Stimulated activated effector memory CD8-positive, alpha-beta T cell treated with anti-CD3 and anti-CD28 coated beads, Interleukin-12 subunit alpha, Interleukin-12 subunit beta, amount 100 ng/mL, for 72 hours (primary cell): Measurements from ENCODE around the gene RNF151.
A peak's percentile ranks its signal among the peaks of the same experiment; 100 is the strongest.
"Not testable (repeated sequence)": the region's sequence is repeated elsewhere in the genome, so short reads cannot be mapped to it uniquely, and the experiment has no call there.

Experiments
- ATAC-seq: fragments of 150-1000 bp; cut with Tn5 transposase; 2 replicates; pipeline ENCODE4 v1.10.0; 2021
- DNase-seq, 2 donors: peaks; one replicate each; pipeline ENCODE4 v3.0.0; 2021 to 2022; ENCODE audit warnings: low spot score in 2 of 2
- H3K27ac Mint-ChIP-seq: one replicate; pipeline ENCODE4 v1.8.0; 2022; ENCODE audit warnings: mild to moderate bottlenecking, mixed read lengths
- H3K36me3 Mint-ChIP-seq: one replicate; pipeline ENCODE4 v1.8.0; 2022; ENCODE audit warnings: mild to moderate bottlenecking, mixed read lengths
- H3K4me1 Mint-ChIP-seq: one replicate; pipeline ENCODE4 v1.8.0; 2022; ENCODE audit warnings: mixed read lengths
- H3K4me3 Mint-ChIP-seq: one replicate; pipeline ENCODE4 v1.8.0; 2022; ENCODE audit warnings: mild to moderate bottlenecking, mixed read lengths
- H3K9me3 Mint-ChIP-seq: one replicate; pipeline ENCODE4 v1.8.0; 2022; ENCODE audit warnings: mixed read lengths

The RNF151 gene, protein sequence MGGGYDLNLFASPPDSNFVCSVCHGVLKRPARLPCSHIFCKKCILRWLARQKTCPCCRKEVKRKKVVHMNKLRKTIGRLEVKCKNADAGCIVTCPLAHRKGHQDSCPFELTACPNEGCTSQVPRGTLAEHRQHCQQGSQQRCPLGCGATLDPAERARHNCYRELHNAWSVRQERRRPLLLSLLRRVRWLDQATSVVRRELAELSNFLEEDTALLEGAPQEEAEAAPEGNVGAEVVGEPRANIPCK

DNA sequence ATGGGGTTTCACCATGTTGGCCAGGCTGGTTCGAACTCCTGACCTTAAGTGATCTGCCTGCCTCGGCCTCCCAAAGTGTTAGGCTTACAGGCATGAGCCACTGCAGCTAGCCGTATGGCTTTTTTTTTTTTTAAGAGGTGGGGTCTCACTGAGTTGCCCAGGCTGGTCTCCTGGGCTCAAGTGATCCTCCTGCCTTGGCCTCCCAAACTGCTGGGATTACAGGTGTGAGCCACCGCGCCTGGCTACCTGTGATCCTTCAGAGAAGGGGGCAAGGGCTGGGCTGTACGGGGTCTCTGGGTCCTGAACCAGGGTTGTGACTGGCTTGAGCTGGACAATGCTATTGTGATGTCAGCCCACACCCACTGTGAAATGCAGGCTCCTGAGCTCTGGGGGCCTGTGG is at the start of gene RNF151:
Gene RNF151, plus strand, starts transcription at position 397 of the 400 bp plus-strand sequence. CDS start 26 bp downstream, outside the sequence.
- Mint-ChIP-seq H3K4me1 (peaks cover 49% of the 10 kb centered on the region), H3K36me3 (peaks cover 51% of the 10 kb centered on the region), H3K4me3 (peak within 1 kb of the TSS; percentile 82), H3K9me3 (no peaks in the 10 kb centered on the region), H3K27ac (peak within 1 kb of the TSS; percentile 94)
- DNase-seq (no peak), ATAC-seq (no peak)

DNA sequence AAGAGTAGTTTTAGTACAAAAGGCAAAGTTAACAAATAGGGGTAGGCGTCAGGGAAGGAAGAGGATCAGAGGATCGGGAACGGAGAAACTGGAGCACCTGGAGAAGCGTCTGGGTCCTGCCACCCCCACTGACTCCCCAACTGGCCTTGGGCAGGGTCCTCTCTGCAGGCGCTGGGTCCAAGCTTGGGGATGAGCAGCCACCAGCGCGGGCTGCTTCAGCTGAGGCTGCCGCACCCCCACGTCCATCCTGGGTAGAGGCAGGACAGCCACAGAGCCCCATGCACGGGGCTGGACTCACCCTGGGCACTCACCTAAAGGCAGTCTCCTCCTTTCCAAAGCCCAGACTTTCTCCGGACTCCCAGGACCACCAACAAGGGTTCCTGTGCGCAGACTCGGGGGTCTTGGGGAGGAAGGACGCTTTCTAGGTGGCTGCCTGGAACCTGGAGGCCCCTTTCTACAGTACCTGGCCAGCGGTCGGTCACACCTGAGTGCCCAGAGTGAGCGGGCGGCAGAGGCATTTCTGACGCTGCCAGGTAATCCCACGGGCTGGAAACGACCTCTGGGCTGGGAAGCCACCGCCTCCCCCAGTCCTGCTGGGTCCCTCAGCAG is 49.5 kb upstream of the RNF151 start:
- ATAC-seq (no peak), DNase-seq (no peak)
- no peak overlapping the region for H3K27ac Mint-ChIP-seq
- H3K4me3 Mint-ChIP-seq: no peak overlapping the region
- H3K4me1 Mint-ChIP-seq: peaks cover 6% of the 10 kb centered on the region
- no peaks in the 10 kb centered on the region for H3K36me3 Mint-ChIP-seq
- H3K9me3 Mint-ChIP-seq: no peaks in the 10 kb centered on the region

DNA sequence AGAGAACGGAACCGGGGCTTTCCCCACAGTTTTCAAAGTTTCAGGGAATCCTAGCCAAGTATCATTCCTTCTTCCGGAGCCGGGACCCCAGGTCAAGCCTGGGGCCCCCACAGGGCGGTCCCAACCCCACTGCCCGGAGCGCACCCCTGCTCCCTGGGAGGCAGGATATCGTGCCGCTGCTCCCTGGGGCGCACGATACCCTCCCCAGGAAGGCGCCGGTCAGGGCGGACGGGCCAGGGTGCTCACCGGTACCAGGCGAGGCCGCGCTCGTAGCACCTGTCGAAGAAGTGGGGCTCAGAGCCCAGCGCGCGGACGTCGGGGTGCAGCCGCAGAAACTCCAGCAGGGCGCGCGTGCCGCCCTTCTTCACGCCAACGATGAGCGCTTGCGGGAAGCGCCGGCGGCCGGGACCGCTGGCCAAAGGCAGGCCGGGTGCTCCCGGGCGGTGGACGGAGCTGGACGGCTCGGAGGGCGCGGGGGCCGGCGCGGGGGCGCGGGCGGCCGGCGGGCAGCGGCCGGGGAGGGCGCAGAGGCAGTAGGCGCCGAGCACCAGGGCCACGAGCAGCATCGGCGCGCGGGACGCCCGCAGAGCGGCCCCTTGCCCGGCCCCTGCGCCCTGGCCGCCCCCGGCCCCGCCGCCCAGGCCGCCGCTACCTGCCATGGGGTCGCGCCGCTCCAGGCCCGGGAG is 48.8 kb upstream of the RNF151 start:
- no peaks in the 10 kb centered on the region for H3K9me3 Mint-ChIP-seq
- no peak overlapping the region for H3K4me3 Mint-ChIP-seq
- no peak for ATAC-seq
- H3K27ac Mint-ChIP-seq: no peak overlapping the region
- DNase-seq: no peak
- H3K4me1 Mint-ChIP-seq: peaks cover 6% of the 10 kb centered on the region
- no peaks in the 10 kb centered on the region for H3K36me3 Mint-ChIP-seq

DNA sequence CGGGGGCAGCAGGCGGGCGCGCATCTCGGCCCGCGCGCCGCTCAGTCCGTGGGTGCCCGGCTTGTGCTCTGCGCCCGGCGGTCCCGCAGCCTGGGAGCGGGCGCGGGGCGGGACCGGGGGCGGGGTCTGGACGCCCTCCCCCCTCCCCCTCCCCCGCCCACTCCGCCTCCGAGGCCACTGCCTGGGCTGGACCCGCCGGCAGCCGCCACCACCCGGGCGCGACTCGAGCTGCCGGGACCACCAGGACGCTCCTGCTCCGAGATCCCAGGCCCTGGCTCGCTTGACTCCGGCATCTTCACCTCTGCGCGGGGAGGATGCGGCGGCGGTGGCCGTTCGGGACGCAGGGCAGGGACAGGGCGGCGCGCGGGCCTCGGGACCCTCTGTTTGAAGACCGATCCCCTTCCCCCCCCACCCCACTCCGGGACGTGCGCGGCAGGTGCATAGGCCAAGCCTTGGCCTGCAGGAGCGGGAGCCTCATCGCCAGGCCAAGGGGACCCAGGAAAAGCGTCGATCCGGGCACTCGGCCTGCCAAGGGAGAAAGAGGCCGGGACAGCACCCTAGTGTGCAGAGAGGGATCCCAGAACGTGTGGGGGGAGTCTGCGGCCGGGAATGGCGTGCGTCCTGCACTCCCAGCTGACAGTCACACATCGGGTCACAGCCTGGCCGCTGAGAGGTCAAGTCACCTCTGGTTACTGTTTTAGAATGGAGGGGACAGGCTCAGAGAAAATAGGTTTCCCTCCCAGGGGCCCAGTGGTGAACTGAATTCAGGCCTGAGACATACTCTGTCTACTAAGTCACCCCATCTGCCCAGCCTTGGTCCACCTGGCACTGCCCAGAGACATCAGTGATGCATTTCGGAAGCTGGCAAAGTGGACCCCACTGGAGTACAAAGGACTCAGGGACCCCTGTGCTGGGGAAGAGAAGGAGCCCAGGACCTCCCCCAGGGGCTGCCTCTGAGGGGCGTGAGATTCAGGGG is 48.0 kb upstream of the RNF151 start, which contains the start of gene HS3ST6:
Gene HS3ST6, minus strand, starts transcription at position 65 of the 976 bp plus-strand sequence. CDS start 92 bp downstream, outside the sequence.
- DNase-seq (no peak), ATAC-seq (no peak)
- no peaks in the 10 kb centered on the region for H3K9me3 Mint-ChIP-seq
- H3K27ac Mint-ChIP-seq: no peak within 1 kb of the TSS
- H3K36me3 Mint-ChIP-seq: no peaks in the 10 kb centered on the region
- H3K4me1 Mint-ChIP-seq: peaks cover 6% of the 10 kb centered on the region
- no peak within 1 kb of the TSS for H3K4me3 Mint-ChIP-seq

DNA sequence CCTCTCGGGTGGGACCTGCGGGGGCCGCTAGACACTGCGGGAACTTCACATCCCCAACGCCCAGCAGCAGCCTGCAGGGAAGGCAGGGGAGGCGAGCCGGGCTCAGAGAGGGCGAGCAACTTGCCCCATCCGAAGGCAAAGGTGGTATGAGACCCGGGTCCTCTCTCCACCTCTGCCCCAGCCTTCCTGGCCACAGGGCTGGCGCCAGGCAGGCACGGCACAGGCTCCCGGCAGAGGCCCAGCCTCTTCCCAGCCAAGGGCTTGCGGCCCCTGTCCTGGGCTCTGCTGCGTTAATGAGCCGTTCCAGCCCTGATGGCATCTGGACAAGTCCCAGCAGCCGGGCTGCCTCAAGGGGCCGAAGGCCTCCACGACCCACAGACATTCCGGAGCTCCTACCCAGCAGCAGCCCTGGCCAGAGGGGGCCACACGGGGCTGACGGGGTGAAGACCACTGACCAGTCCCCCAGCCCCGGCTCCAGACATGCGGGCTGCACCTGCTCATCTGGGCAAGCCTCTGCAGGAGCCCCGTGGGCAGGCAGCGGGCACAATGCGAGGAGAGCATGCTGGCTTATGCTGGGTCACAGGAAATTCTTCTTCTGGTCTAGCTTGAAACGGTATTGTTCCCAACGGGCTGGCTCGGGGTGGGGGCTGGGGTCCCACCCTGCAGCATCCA is 47.2 kb upstream of the RNF151 start:
- Mint-ChIP-seq H3K36me3 (no peaks in the 10 kb centered on the region), H3K4me3 (no peak overlapping the region), H3K27ac (no peak overlapping the region), H3K9me3 (no peaks in the 10 kb centered on the region), H3K4me1 (peaks cover 6% of the 10 kb centered on the region)
- DNase-seq (no peak), ATAC-seq (no peak)

DNA sequence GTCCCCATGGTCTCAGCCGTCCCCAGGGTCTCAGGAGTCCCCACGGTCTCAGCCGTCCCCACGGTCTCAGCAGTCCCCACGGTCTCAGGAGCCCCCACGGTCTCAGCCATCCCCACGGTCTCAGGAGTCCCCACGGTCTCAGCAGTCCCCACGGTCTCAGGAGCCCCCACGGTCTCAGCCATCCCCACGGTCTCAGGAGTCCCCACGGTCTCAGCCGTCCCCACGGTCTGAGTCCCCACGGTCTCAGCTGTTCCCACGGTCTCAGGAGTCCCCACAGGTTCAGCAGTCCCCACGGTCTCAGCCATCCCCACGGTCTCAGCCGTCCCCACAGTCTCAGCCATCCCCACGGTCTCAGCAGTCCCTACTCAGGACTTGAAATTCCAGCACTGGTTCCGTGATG is 46.5 kb upstream of the RNF151 start:
- not testable (repeated sequence) for H3K4me3 Mint-ChIP-seq, ATAC-seq, H3K9me3 Mint-ChIP-seq, H3K27ac Mint-ChIP-seq, DNase-seq, H3K36me3 Mint-ChIP-seq, H3K4me1 Mint-ChIP-seq

DNA sequence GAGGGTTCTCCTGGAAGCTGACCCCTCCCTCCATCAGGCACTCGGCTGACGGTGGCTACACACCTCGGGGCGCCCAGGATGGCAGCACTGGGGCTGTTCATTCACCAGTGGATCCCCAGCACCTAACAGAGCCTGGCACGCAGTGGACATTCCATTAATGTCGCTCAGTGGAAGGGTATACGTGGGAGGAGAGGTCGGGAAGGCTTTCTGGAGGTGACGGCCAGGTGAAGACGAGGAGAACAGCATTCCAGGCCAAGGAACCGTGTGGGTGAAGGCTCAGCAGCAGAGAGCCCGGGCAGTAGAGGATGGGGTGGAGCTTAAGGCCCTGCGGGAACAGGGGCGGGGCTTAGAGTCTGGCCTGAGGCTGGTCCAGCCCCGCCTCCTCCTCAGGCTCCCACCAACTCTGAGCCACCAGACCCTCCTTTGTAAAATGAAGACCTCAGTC is 45.9 kb upstream of the RNF151 start:
- DNase-seq: no peak
- peak; percentile 47 for ATAC-seq
- no peaks in the 10 kb centered on the region for H3K9me3 Mint-ChIP-seq
- no peaks in the 10 kb centered on the region for H3K36me3 Mint-ChIP-seq
- no peak overlapping the region for H3K27ac Mint-ChIP-seq
- H3K4me3 Mint-ChIP-seq: no peak overlapping the region
- H3K4me1 Mint-ChIP-seq: peaks cover 6% of the 10 kb centered on the region

DNA sequence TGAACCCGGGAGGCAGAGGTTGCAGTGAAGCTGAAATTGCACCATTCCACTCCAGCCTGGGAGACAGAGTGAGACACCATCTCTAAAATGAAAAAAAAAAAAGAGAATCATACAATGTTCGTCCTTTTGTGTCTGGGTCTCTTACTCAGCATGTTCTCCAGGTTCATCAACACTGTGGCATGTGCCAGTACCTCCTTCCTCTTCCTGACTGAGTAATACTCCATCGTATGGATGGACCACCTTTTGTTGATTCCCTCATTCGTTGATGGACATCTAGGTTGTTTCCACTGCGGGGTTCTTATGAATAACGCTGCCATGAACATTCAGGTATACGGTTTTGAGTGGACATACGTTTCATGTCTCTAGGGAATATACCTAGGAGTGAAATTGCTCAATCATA is 44.3 kb upstream of the RNF151 start:
- DNase-seq (no peak), ATAC-seq (no peak)
- no peak overlapping the region for H3K4me3 Mint-ChIP-seq
- H3K36me3 Mint-ChIP-seq: no peaks in the 10 kb centered on the region
- no peak overlapping the region for H3K27ac Mint-ChIP-seq
- no peaks in the 10 kb centered on the region for H3K9me3 Mint-ChIP-seq
- H3K4me1 Mint-ChIP-seq: peaks cover 6% of the 10 kb centered on the region

DNA sequence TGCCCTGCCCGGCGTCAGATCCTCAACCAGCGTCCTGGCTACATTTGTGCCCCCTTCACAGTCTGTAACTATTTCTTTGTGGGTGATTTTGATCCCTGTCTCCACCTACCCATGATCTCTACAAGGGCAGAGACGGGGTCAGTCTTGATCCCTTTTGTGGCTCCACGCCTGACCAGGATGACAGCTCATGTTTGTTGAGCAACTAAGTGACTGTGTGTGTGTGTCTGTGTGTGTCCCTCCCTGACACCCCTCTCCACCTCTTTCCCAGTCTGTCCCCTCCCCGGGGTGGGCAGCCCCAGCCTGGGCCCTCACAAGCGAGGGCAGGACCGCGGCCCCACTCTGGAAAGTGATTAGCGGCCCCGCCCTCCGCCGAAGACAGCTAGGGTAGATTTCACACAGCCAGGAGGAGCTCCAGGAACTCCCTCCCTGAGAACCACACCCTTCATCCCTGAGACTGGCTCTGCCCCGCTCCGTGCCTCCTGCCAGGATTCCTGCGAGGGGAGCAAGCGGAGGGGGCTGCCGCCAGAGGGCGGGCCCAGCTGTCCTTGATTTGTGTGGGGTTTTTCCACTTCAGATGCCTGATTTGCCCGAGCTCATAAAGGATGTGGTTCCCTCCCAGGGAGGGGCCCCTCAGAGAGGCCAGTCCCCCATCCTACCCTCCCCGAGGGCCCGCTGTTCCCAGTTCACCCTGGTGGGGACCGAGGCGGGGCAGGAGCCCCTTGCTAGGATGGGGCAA is 43.2 kb upstream of the RNF151 start:
- no peaks in the 10 kb centered on the region for H3K9me3 Mint-ChIP-seq
- ATAC-seq: no peak
- no peak overlapping the region for H3K27ac Mint-ChIP-seq
- no peak for DNase-seq
- H3K4me1 Mint-ChIP-seq: peaks cover 6% of the 10 kb centered on the region
- H3K4me3 Mint-ChIP-seq: no peak overlapping the region
- H3K36me3 Mint-ChIP-seq: no peaks in the 10 kb centered on the region

DNA sequence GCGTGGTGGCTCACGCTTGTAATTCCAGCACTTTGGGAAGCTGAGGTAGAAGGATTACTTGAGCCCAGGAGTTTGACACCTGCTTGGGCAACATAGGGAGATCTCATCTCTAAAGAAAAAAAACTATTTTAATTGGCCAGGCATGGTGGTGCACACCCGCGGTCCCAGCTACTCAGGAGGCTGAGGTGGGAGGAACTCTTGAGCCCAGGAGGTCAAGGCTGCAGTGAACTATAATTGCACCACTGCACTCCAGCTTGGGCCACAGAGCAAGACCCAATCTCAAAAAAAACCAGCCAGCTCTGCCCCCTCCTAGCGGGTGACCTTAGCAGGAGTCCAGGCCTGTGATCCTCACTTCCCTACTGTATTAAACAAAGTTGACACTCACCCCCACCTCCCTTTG is 42.6 kb upstream of the RNF151 start:
- Mint-ChIP-seq H3K36me3 (no peaks in the 10 kb centered on the region), H3K9me3 (no peaks in the 10 kb centered on the region)
- ATAC-seq: no peak

DNA sequence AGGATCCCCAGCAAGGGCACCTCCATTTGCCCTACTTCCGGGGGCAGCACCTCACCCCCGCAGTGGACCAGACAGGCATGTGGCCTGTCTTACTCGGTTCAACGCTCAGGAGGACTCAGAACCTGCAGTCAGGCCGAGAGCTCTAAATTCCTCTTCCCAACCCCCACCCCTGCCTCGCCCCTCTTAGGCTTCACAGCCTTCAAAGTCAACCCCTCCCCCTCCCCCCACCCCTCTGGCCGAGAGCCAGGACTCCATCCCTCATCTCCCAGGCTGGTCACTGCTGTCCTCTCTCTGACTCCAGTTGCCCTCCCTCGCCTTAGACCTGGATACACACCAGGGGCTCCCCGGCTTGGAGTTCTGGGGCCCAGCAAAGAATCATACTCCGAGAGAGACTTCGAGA is 40.4 kb upstream of the RNF151 start:
- H3K27ac Mint-ChIP-seq: no peak overlapping the region
- H3K9me3 Mint-ChIP-seq: no peaks in the 10 kb centered on the region
- ATAC-seq (no peak), DNase-seq (no peak)
- H3K4me3 Mint-ChIP-seq: no peak overlapping the region
- H3K36me3 Mint-ChIP-seq: no peaks in the 10 kb centered on the region
- no peaks in the 10 kb centered on the region for H3K4me1 Mint-ChIP-seq

More for the DNA sequence above, 42.6 kb upstream of the RNF151 start:
- no peak overlapping the region for H3K27ac Mint-ChIP-seq
- no peak overlapping the region for H3K4me3 Mint-ChIP-seq
- H3K4me1 Mint-ChIP-seq: peaks cover 6% of the 10 kb centered on the region
- DNase-seq: no peak

DNA sequence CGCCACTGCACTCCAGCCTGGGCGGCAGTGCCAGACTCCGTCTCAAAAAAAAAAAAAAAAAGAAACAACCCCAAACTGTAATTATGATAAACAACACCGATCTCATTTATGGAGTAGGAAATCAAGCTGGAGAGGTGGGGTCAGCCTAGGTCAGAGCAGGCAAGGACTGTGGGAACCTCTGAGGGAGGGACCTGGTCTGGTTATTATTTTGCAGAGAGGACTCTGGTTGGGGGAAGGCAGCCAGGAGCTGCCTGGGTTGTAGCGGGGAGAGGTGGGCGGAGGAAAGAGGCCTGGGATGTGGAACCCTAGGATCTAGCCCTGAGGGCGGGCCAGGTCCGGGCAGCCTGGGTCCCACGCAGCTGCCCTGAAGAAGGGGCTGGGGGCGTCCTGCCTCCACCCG is 37.6 kb upstream of the RNF151 start:
- peak overlapping the region; percentile 55 for H3K4me3 Mint-ChIP-seq
- no peak overlapping the region for H3K27ac Mint-ChIP-seq
- H3K36me3 Mint-ChIP-seq: no peaks in the 10 kb centered on the region
- no peaks in the 10 kb centered on the region for H3K9me3 Mint-ChIP-seq
- ATAC-seq (peak; percentile 25), DNase-seq (no peak)
- H3K4me1 Mint-ChIP-seq: no peaks in the 10 kb centered on the region

DNA sequence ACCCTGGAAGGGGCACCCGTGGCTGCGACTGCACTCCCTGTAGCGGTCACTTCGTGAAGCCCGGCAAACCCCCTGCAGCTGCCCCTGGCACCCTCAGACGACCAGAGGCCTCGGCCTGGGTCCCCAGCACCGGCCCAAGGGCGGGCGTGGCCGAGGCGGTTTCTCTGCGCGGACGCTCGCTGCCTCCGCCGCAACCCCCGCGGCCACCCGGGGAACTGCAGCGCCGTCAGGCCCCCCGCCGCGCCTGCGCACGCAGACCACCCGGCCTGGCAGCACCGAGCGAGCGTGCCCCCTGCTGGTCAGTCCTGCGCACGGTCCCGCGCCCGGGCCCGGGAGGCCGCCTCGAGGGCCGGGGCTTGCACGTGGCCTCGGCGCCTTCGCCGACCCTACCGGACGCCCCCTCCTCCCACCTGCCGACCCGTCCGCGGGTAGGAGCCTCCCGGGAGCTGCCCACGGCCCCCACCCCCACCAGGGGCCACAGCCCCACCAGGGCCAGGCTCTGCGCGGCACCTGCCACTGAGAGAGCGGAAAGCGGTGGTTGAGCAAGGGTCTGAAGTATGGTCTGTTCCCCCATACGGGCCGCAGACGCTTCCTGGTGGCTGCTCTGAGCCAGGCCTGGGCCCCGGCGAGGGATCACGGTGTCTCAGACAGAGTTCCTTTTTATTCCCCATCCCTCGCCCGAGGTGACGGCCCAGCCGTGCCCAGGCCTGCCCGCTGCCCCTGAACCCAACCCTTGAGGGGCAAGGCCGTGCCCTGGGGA is 36.9 kb upstream of the RNF151 start:
- H3K27ac Mint-ChIP-seq: no peak overlapping the region
- no peaks in the 10 kb centered on the region for H3K9me3 Mint-ChIP-seq
- peak; percentile 93 for ATAC-seq
- H3K36me3 Mint-ChIP-seq: no peaks in the 10 kb centered on the region
- DNase-seq: peak; percentile 99 to 100
- H3K4me3 Mint-ChIP-seq: peak overlapping the region; percentile 55
- H3K4me1 Mint-ChIP-seq: no peaks in the 10 kb centered on the region
